ENCODE measurements around the gene TMEM61.
"Not testable (repeated sequence)": the region's sequence is repeated elsewhere in the genome, so short reads cannot be mapped to it uniquely, and the experiment has no call there.

TMEM61 gene

DNA sequence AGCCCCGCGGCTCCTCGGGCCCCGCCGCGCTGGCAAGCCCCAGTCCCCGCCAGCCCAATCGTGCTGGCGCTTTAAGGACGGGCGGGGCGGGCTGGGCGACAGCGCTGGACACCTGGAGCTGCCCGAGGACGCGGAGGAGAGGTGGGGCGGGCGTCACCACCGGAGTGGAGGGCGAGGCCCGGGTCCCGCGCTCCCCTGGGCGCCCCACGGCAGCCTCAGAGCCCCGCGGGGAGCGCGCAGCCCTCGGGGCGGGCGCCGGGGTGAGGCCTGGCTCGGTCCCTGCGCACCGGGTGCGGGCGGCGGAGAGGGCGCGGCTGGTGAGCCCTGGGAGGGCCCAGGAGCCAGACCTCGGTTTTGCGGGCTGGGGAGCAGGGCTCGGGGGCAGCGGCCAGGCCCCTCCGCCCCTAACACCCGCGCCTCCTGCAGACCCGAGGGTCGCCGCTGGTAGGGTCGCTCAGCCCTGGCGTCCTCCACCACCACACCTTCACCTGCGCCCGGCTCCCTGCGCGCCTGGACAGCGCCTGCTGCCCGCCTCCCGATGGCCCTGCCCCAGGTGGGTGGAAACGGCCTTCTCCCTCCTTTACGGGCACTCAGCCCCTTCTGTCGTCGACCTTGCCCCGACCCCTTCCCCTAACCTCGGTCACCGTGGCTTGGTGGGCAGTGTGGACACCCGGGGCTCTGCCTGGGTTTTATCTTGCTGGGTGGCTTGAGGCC lies at the start of gene TMEM61:
TSS of gene TMEM61 (plus strand) at position 101 of the 714 bp plus-strand sequence. CDS start at position 539, 438 bp downstream.
- no peak for DNase-seq

DNA sequence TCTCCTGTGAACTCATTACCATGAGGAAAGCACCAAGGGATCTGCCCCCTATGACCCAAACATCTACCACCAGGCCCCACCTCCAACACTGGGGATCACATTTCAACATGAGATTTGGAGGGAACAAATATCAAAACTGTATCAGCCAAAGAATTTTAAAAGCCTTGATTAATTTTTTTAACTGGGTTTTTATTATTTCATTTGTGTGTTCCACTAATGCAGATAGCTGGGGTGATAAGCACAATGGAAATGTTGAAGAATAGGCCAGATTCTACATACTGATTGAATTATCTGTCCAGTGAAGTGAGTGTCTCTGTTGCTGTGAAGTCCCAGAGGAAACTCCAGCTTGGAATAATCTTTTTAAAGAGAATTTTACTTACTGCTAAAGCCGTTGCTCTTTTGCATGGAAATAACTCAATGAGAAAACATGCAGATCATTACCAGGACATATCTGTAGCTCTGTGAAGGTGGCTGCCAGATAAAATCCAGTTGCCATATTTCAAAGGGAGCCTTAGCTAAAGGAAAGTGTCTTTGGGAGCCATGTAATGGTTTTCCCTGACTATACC lies 49.1 kb upstream of the TMEM61 start:
- DNase-seq = no peak

DNA sequence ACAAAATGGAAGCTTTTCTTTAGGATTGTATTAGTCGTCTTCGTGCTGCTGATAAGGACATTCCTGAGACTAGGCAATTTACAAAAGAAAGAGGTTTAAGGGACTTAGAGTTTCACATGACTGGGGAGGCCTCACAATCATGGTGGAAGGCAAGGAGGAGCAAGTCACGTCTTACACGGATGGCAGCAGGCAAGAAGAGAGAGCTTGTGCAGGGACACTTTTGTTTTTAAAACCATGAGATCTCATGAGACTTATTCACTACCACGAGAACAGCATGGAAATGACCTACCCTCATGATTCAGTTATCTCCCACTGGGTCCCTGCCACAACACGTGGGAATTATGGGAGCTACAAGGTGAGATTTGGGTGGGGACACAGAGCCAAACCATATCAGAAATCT lies 46.3 kb upstream of the TMEM61 start:
- not testable (repeated sequence) for DNase-seq

DNA sequence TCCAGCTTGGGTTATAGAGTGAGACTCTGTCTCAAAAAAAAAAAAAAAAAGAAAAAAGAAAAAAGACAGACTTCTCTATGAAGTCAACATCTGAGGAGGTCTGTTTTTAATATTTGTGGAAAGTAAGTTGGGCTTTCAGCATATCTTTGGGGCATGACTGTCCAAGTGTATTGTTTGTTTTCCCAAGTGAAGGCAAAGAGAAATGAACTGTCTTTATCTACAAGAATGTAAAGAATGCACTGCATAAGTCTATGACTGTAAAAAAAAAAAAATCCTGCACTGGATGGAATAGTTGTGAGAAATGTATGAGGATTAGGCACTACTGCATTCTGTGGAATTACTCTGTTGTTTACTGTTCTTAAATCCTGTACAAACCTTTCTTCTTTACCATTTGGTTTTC lies 45.6 kb upstream of the TMEM61 start:
- no peak for DNase-seq

DNA sequence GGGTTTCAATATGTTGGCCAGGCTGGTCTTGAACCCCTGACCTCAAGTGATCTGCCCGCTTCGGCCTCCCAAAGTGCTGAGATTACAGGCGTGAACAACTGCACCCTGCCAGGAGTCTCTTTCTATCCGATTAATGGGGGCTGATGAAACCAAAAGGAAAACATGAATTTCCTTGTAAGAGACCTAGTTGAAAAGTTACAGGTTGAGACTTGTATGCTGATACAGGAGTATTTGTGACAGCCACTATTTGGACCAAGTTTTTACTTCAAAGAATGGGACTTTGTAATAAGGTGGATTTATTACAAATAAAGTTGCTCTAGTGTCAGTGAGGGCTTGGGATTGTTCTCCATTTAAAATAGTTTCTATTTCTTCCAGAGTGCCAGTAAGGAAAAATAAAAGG lies 43.6 kb upstream of the TMEM61 start:
- DNase-seq = no peak

DNA sequence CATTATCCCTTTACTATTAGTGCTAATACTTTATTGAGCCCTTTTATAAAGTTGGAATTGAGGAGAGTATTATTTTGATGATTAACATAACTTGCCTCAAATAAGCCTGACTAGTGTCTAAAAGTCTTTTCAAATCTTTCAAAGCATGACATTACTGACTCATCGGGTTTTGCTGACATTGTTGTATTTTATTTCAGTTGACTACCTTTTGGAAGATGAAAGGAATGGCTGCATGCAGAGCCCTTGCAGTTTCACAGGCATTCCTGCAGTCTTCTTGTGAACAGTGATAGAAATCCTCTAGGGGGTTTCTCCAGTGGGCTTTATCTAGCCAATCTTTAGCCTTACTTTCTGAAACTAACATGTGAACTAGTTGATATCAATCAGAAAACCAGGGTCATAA lies 43.0 kb upstream of the TMEM61 start:
- DNase-seq = no peak

DNA sequence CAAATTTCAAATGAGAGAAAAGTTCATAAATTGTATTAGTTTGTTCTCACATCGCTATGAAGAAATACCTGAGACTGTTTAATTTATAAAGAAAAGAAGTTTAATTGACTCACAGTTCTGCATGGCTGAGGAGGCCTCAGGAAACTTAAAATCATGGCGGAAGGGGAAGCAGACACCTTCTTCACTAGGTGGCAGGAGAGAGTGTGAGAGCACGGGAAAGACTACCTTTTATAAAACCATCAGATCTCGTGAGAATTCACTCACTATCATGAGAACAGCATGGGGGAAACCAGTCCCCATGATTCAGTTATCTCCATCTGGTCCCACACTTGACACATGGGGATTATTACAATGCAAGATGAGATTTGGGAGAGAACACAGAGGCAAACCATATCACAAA lies 41.5 kb upstream of the TMEM61 start:
- peak; percentile 31 for DNase-seq

DNA sequence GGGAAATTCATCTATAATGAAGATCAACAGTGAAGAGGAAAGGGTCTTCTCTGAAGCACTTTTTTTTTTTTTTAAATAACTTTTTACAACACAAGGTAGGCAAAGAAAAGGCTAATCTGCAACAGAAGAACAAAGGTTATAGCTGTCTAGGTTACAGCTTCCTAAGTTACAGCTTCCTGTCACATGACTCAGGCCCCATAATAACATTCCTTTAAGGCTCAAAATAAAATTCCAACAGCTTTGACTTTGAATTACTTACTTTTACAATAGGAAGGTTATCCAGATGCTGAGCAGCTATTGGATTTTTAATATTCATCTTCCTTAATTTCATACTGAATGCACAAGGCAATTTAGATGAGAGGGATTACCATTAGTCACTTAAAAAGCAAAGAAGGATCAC lies 40.4 kb upstream of the TMEM61 start:
- no peak for DNase-seq

DNA sequence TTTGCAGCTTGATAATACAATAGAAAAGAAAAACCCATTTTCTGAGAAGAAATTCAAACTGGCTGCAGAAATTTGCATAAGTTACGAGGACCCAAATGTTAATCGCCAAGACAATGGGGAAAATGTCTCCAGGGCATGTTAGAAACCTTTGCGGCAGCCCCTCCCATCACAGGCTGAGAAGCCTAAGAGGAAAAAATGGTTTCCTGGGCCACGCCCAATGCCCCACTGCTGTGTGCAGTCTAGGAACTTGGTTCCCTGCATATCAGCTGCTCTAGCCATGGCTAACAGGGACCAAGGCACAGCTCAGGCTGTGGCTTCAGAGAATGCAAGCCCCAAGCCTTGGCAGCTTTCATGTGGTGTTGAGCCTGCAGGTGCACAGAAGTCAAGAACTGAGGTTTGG lies 37.5 kb upstream of the TMEM61 start:
- DNase-seq = no peak

DNA sequence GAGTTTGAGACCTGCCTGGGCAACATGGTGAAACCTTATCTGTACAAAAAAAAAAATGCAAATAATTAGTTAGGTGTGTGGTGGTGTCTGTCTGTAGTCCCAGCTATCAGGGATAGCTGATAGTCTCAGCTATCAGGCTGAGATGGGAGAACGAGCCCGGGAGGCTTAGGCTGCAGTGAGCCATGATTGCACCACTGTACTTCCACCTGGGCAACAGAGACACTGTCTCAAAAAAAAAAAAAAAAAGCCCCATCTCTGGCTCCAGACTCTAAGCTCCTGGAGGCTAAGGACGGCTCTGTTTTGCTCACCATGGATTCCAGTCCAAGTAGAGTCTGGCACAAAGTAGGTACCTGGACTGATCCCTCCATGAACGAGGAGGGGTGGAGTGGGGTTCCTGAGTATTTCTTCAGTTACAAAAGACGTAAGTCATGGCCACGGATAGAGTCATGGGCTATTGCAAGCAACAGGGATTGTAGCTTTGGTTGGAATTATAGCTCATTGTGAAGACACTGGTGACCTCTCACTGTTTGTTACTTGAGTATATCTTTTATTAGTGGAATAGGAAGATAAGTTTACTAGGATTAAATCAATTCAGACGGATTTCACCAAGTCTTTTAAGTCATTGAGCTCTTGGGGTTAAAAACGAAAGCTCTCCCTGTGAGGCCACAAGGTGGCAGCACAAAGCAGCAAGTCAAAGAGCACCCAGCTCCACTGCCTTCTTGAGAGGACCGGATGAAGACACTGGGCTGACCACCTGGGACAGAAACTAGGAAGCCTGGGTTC lies 35.6 kb upstream of the TMEM61 start:
- DNase-seq = peak; percentile 81

DNA sequence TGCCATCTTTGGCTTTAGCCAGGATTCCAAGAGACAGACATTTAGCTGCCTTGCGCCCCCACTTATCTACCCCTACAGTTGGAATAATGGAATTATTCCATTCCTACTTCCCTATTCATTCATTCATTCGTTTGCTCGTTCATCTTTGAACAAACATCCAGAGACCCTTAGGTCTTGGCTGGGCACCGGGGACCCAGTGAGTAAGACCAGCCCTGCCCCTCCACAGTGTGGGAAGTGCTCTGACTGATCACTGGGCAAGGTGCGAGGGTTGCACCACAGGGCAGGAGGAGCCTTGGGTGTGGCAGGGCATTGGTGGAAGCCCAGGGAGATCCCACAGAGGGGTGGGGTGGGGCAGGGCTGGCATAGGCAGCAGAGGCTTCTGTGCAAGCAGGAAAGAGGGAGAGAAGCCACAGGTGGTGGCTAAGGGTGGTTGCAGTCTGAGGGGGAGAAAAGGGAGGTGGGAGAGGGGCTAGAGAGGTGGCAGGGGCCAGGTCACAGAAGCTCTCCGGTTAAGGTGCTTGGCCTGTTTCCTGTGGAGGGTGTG lies 35.0 kb upstream of the TMEM61 start:
- DNase-seq = no peak

DNA sequence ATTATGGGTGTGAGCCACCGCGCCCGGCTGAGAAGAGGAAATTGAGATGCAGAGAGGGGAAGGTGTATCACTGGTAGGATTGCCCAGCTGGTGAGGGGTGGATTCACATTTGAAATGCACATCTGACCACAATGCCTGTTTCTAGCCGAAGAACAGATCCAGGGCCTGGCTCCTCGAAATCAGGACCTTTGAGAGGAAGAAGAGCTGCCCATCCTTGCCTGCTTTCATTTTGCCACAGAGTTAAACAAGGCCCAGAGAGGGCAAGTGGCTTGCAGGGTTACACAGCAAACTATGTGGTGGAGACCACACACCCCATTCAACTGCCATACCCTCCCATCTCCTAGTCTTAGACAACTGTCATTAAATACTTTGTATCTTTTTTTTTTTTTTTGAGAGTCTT lies 32.9 kb upstream of the TMEM61 start:
- DNase-seq = no peak

DNA sequence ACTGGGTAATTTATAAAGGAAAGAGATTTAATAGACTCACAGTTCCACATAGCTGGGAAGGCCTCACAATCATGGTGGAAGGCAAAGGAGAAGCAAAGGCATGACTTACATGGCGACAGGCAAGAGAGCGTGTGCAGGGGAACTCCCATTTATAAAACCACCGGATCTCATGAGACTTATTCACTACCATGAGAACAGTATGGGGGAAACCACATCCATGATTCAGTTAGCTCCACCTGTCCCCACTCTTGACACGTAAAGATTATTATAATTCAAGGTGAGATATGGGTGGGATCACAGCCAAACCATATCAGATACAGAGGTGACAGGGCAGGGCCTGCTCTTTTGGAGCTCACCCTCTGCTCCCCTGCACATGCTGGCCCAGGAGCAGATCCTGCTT lies 31.4 kb upstream of the TMEM61 start:
- no peak for DNase-seq

DNA sequence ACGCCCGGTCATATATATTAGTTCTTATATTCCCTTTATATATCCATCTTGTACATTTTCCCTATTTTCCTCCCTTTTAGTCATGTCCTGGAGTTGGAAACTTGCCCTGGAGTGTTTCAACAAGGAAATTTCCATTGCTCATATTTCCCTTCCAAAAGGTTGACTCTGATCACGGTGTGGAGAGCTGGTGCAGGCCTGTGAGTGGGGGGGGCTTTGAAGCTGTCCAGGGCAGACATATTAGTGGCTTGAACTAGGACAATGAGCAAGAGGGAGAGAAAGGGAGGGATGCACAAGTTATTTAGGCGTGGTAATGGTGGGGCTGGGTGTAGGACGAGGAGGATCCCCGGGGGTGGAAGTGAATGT lies 30.4 kb upstream of the TMEM61 start:
- DNase-seq = no peak

DNA sequence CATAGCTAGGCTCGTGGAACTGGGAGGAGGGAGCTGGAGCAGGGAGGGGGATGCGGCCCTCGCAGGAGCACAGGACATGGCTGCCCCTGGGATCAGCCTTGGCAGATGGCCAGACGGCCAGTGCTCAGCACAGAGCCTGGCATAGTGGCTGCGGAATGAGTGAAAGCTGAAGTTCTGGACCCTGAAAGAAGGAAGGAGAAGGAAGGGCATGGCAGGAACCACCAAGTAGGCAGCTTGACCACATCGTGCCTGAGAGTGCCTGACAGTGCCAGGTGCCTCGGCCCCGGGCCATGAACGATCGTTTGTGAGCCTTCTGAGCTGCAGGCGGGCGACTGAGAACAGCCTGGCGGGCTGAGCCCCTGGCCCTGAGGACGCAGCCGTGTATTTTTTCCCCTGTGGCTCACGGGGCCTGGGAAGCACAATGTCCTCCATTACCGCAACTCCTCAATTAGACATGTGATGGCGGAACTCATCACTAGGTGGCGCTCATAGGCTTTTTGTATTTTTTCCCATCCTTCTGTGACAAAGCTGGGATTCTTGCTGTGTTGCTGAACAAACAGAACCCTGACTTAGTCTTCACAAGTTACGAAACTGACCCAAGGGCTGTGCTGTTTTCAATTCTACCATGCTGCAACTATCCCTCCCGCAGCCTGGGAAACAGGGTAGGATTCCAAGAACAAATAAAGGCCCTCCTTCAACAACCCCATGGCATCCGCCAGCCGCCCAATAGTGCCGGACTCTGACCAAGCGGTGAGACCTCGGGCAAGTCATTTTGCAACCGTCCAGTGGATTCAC lies 29.9 kb upstream of the TMEM61 start:
- DNase-seq = peak; percentile 81

DNA sequence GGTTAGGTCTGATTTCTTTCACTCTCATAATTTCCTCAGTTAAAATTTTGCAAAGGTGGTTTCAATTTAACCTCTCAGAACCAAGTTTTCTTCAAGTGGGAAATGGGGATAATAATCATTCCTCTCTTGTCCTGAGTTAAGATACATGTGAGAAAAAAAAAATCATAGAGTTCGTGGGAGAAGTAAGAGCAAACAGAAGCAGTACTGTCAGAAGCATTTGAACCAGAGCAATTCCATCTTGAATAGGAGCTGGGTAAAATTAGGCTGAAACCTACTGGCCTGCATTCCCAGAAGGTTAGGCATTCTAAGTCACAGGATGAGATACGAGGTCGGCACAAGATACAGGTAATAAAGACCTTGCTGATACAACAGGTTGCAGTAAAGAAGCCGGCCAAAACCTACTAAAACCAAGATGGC lies 28.6 kb upstream of the TMEM61 start:
- no peak for DNase-seq

DNA sequence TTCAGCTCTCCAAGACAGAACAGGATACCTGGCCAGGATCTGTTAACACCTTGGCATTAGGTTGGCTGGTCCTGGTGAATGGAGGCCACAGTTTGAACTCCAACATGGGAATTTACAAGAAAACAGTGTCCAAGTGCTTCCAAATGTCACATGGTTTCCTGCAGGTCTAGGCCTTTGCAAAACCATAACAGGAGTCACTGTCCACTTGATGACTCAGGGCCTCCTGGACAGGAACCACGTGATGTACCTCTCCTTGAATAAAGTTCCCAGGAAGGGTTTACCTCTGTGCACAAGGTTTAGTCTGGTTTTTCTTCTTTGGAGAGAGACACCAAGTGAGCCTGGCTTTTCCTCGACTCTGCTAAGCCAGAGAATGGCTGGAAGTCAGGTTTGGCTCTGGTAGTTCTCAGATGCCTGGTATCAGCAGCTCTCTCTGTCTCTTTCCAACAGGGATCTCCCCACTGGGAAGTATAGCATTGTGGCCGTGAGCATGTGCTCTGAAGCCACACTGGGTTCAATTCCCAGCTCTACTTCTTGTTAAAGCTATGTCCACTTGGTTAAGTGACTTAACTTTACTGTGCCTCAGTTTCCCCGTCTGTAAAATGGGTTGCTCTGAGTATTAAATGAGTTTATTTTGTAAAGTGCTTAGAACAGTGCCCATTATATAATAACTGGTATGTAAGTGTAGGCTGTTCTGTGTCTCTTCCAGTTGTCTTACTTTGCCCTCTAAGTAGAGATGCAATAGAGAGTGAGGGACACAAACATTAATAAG lies 27.3 kb upstream of the TMEM61 start:
- no peak for DNase-seq

DNA sequence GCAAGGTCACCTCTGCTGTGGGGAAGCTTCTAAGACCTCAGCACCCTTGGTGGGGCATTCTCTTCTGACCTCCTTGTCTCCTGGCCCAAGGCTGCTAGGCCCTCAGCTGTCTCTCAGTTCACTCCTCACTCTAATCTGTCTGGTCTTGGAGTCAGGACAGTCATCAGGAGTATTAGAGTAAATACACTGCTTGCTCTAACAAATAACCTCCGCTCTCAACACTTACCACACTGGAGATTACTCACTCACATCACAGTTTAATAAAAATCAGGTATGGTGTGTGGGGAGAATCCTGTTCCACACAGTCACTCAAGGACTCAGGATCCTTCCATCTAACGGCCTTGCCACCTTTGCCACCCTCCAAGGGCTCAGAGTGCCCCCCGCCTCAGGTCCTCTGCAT lies 26.6 kb upstream of the TMEM61 start:
- DNase-seq = no peak

DNA sequence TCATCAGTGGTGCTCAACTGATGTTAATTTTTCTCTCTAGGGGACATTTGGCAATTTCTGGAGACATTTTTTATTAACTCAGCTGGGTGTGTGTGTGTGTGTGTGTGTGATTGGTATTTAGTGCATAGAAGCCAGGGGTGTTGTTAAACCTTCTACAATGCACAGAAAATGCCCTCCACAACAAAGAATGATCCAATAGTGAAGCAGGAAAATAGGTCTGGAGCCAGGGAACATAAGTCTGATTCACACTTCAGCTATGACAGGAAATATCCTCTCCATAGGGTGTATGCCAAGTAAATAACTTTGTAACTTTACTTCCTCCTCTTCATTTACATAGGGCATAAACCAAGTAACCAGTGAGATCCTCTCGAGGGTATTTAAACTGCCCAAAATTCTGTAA lies 25.1 kb upstream of the TMEM61 start:
- no peak for DNase-seq

DNA sequence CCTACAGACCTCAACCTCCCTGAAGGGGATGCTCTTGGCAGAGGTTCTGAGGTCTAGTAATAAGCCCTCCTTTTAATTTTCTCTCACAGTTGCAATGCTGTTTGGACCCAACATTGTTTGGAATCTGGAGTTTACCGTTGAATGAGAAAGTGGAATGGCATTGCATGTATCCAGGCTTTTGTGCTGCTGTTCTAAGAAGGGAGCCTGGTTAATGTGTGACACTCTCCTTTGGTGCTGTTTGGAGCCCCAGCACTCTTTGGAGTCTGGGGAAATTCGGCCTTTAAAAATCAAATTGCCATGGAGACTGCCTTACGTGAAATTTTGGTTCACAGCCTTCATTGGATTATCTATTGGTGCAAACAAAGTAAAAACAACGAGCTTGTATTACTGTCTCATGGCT lies 23.7 kb upstream of the TMEM61 start:
- no peak for DNase-seq

DNA sequence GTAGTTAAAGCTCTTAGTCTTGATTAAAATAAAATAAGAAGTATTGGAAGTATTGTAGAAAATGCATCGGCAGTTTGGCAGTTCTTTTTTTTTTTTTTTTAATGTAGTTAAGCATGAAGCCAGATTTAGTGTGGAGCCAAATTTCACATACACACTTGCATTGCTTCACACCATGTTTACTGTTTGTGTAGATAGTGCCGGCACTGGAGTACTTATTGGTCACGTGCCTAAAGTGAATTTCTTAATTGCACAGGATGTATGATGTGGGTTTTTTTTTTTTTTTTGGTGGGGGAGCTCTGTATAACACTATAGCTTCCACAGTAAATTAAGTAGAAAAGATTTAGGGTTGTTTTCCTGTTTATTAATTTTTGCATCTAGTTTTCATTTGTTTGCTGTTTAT lies 21.2 kb upstream of the TMEM61 start:
- DNase-seq = no peak

DNA sequence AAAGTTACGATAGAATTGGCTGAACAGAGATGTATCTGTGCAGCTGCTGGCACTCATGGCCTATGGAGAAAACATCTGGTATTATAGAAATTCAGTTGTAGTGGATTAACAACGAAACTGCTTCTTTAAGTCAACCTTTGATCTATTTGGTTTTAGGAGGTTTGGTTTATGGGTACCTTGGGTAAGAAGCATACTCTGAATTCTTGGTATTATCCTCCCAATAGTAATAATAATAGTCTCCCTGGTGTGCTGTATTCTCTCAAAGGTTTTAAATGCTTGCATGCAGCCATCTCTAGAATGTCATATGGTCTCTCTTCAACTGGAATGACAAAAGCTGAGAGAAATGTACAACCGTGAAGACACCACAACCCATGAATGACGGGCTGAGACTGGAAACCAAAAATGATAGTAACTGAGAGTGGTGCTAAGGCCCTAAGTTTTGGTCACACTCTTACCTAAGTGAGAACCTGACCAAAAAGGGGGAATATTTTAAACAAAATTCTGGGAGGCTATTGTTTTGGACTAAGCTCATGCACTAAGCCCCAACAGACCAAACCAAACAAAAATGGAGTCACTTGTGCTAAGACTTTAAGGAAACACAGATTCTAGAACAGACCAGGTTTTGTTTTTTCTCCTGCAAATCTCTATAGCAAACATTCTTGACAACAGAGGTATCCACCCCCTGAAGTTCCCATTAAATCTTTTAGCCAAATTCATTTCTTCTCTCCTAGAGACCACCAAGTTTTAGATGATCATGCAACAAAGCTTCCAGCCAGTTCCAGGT lies 17.6 kb upstream of the TMEM61 start:
- DNase-seq = no peak
